Kidney epithelial cell (primary cell): ENCODE data around the gene ANAPC13. TPM values are rescaled to one million over a fixed set of nuclear protein-coding genes. Genes with fewer than 3 reads are reported as not detected.

Source experiments
- DNase-seq: peaks from one replicate; pipeline ENCODE4 v3.0.0-alpha.2; 2010; ENCODE audit warnings: low read depth
- H3K27me3 ChIP-seq: 2 replicates; pipeline ENCODE4 v1.6.0; 2011; ENCODE audit warnings: low read length; ENCODE audit not compliant: control insufficient read depth, insufficient read depth
- H3K36me3 ChIP-seq: 2 replicates; pipeline ENCODE4 v1.5.1; 2011; ENCODE audit warnings: low read length; ENCODE audit not compliant: control insufficient read depth, insufficient read depth
- H3K4me3 ChIP-seq: 2 replicates; pipeline ENCODE4 v1.5.1; 2011; ENCODE audit warnings: low read depth, mild to moderate bottlenecking, control low read depth, low read length
- CTCF ChIP-seq: IDR thresholded peaks from 2 replicates; pipeline ENCODE4 v1.5.1; 2011; ENCODE audit warnings: mild to moderate bottlenecking, moderate library complexity, low read length, control low read depth, inconsistent platforms; ENCODE audit not compliant: insufficient read depth, poor library complexity, severe bottlenecking
- total RNA-seq: library from RNA; depleted of rRNA; stranded (reverse); fragments of >200 nt; gene quantifications from 2 replicates; pipeline ENCODE4 v1.2.3, GENCODE V29; 2015

ANAPC13 gene
- total RNA-seq, 1 donor from 2014 or later = 48.7 TPM

DNA sequence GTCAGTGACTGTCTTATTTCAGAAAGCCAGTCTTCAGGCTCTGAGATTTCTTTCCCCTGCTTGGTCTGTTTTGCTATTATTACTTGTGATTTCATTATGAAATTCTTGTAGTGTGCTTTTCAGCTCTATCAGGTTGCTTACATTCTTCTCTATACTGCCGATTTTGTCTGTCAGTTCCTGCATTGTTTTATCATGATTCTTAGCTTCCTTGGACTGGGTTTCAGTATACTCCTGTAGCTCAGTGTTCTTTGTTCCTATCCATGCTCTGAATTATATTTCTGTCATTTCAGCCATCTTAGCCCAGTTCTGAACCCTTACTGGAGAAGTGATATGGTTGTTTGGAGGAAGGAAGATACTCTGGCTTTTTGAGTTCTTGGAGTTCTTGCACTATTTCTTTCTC, 40.5 kb upstream of the ANAPC13 start:
- Histone ChIP-seq H3K27me3 (no peaks in the 10 kb centered on the region), H3K4me3 (no peak overlapping the region), H3K36me3 (no peaks in the 10 kb centered on the region)
- DNase-seq = no peak
- no peak for TF ChIP-seq CTCF

GRCh38 chr3:134525293-134525692, 39.5 kb upstream of the ANAPC13 start:
- Histone ChIP-seq H3K27me3 (no peaks in the 10 kb centered on the region), H3K36me3 (no peaks in the 10 kb centered on the region), H3K4me3 (no peak overlapping the region)
- no peak for TF ChIP-seq CTCF
- no peak for DNase-seq

DNA sequence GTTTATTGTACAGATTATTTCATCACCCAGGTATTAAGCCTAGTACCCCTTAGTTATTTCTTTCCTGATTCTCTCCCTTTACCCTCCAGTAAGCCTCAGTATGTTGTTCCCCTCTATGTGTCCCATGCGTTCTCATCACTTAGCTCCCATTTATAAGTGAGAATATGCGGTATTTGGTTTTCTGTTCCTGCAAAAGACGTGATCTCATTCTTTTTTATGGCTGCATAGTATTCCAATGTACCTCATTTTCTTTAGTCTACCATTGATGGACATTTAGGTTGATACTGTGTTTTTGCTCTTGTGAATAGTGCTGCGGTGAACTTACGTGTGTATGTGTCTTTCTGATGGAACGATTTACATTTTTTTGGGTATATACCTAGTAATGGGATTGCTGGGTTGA, 36.8 kb upstream of the ANAPC13 start:
- Histone ChIP-seq H3K4me3 (no peak overlapping the region), H3K27me3 (no peaks in the 10 kb centered on the region), H3K36me3 (no peaks in the 10 kb centered on the region)
- DNase-seq = no peak
- TF ChIP-seq CTCF = no peak

DNA sequence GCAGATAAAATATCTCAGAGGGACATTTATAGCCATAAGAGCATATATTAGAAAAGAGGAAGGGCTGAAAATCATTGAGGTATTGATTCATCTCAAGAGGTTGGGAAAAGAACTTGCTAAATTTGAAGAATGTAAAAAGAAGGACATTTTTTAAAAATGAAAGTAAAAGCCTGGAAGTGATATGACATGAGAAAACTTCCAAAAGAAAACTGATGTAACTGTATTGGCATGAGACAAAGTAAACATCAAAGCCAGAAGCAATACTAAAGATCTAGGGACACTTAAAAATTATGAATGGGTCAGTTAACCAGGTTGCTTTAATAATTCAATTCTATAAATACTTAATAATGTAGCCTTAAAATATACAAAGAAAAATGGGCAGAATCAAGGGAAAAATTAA, 32.0 kb upstream of the ANAPC13 start:
- TF ChIP-seq CTCF = no peak
- H3K4me3 ChIP-seq = no peak overlapping the region
- DNase-seq = no peak

GRCh38 chr3:134516905-134517304, 31.1 kb upstream of the ANAPC13 start:
- H3K27me3 ChIP-seq = no peaks in the 10 kb centered on the region
- no peak for DNase-seq
- TF ChIP-seq CTCF = no peak
- no peak overlapping the region for H3K4me3 ChIP-seq
- no peaks in the 10 kb centered on the region for H3K36me3 ChIP-seq

More for the DNA sequence above, 32.0 kb upstream of the ANAPC13 start:
- Histone ChIP-seq H3K36me3 (no peaks in the 10 kb centered on the region), H3K27me3 (no peaks in the 10 kb centered on the region)

GRCh38 chr3:134511500-134511899, 25.7 kb upstream of the ANAPC13 start:
- TF ChIP-seq CTCF = no peak
- no peaks in the 10 kb centered on the region for H3K36me3 ChIP-seq
- no peak overlapping the region for H3K4me3 ChIP-seq
- H3K27me3 ChIP-seq = no peaks in the 10 kb centered on the region
- DNase-seq = no peak
